GOT3 (cell line): ENCODE measurements around the gene TRMT1L.
"Not testable (repeated sequence)": the region's sequence is repeated elsewhere in the genome, so short reads cannot be mapped to it uniquely, and the experiment has no call there.

ENCODE experiments used
- DNase-seq: peaks from one replicate; lab custom pipeline; 2025; ENCODE audit warnings: mixed read lengths; lab: John Stamatoyannopoulos, UW

TRMT1L gene, protein sequence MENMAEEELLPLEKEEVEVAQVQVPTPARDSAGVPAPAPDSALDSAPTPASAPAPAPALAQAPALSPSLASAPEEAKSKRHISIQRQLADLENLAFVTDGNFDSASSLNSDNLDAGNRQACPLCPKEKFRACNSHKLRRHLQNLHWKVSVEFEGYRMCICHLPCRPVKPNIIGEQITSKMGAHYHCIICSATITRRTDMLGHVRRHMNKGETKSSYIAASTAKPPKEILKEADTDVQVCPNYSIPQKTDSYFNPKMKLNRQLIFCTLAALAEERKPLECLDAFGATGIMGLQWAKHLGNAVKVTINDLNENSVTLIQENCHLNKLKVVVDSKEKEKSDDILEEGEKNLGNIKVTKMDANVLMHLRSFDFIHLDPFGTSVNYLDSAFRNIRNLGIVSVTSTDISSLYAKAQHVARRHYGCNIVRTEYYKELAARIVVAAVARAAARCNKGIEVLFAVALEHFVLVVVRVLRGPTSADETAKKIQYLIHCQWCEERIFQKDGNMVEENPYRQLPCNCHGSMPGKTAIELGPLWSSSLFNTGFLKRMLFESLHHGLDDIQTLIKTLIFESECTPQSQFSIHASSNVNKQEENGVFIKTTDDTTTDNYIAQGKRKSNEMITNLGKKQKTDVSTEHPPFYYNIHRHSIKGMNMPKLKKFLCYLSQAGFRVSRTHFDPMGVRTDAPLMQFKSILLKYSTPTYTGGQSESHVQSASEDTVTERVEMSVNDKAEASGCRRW

DNA sequence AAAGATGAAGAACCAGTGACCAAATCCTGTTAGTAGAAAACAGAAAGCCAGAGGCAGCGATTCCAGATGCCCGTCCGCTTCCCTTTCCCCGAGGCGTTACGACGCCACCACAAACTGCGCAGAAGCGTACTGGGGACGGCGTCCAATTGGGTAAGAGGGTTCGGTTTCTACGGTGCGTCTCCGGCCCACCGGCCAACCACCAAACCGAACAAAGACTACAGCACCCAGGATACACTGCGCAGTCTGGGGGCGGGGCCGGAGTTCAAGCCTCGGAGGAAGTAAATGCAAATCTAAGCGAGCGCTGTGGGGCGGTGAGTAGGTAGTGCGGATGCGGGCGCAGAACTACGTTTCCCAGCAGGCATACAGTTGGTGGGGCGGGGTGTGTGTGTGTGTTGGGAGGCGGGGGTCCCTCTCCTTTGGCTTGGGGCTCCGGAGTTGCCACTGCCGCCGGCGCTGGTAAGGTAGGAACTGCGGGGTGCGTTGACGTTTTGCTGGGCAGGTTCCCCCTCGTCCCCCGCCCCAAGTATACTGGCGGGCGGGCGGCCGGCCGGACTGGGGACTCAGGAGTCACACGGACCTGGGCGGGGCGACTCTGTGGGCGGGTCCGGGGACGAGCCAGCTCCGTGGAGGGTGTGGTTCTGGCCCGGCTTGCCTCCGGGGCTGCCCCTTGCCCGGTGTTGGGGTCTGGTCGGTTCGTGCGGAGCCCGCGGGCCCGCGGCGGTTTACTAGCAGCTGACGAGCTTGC, at the start of gene TRMT1L, which contains the start of gene SWT1:
Gene TRMT1L, minus strand, starts transcription at position 100 of the 745 bp plus-strand sequence. CDS start 241 bp downstream, outside the sequence.
Gene SWT1, plus strand, starts transcription at position 314 of the 745 bp plus-strand sequence. CDS start 3,675 bp downstream, outside the sequence.
- DNase-seq = peak; percentile 100

DNA sequence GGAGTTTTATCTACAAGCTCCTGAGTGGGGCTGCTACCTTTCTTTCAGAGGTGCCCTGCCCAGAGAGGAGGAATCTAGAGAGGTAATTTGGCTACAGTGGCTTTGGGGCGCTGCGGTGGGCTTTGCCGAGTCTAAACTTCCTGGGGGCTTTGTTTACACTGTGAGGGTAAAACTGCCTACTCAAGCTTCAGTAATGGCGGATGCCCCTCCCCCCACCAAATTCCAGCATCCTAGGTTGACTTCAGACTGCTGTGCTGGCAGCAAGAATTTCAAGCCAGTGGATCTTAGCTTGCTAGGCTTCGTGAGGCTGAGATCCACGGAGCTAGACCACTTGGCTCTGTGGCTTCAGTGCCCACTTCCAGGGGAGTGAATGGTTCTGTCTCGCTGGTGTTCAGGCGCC, 44.1 kb upstream of the TRMT1L start:
- DNase-seq = no peak

DNA sequence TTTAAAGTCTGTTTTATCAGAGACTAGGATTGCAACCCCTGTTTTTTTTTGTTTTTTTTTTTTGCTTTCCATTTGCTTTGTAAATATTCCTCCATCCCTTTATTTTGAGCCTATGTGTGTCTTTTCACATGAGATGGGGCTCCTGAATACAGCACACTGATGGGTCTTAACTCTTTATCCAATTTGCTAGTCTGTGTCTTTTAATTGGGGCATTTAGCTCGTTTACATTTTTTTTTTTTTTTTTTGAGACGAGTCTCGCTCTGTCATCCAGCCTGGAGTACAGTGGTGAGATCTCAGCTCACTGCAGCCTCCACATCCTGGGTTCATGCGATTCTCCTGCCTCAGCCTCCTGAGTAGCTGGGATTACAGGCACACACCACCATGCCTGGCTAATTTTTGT, 42.0 kb upstream of the TRMT1L start:
- DNase-seq = not testable (repeated sequence)

DNA sequence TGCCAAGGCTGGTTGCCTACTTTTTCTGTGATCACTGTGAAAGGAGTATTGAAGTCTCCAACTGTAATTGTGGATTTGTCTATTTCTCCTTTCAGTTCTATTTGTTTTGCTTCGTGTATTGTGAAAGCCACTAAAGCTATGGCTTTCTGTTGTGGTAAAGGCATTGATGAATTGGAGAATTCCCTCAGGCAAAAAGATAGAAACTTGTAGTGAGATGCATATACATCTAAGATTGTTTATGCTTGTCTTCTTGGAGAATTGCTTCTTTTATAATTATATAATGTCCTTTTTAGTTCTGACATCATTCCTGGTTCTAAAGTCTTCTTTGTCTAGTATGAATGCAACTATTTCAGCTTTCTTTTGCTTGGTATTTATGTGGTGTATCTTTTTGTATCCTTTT, 37.0 kb upstream of the TRMT1L start:
- no peak for DNase-seq

DNA sequence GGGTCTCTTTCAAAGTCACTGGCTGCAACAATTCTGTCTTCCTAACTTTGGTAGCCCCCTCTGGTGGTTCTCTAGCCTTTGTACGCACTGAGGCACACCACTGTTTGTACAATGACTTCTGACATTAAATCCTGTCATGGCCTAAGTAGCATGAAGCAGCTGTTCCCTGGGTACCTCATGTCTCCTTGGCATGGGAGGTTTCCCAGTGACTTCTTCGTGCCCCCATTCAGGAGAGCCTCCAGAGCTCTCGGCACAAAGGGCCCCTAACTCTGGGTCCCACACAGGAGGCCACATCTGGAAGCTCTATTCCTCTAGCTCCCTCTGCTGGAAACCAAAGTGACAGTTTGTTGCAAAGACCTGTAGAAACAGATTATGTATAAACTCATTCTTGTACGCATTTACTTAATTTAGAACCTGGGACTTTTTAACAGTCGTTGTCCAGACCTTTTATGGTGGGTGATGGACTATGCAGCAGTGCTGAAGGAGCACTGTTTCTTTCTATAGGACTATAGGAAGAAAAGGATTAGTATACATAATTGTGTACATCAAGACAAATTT, 13.6 kb upstream of the TRMT1L start:
- DNase-seq = peak; percentile 43

DNA sequence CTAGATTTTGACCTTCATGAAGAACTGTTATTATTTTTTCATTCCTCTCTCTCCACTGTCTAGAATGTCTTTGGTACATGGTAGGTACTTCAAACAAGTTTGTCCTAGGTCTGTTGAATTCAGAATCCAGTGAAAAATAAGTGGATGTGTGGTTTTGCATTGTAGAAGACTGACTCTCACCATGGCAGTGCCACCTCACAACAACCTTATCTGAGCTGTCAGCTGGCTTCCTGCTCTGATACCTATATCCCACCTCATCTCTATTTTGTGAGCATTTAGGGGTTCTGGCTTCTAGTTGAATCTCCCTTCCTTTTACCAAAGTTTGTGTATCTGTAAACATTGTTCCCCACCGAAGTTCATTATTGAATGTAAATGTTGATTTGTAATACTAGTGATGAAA, 9.4 kb upstream of the TRMT1L start:
- no peak for DNase-seq

DNA sequence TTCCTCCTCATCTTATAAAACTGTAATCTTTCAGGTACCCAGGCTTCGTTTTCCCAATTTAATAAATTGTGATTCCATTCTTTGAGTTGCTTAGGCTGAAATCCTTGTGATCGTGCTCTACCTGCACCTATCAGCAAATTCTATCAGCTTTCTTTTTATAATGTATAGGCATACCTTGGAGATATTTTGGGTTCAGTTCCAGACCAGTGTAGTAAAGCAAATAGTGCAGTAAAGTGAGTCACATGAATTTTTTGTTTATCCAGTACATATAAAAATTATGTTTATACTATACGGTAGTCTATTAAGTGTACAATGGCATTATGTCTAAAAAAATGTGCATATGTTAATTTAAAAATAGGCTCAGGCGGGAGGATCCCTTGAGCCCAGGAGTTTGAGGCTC, 5.7 kb upstream of the TRMT1L start:
- DNase-seq = no peak

DNA sequence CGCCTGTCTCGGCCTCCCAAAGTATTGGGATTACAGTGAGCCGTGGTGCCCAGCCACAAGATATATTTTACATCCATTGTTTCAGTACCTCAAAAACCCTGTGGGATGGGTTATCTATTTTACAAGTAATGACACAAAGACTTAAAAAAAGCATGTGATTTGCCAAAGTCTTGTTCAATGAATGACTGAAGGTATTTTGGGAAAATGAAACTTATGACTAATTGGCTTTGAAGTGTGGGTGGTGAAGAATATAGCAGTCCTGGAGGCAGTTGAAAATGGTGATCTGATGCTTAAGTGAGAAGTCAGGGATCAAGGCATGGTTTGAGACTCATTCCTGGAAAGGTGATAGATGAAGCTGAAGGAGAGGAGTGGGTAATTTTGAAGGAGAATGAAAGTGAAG, 3.2 kb upstream of the TRMT1L start:
- no peak for DNase-seq

DNA sequence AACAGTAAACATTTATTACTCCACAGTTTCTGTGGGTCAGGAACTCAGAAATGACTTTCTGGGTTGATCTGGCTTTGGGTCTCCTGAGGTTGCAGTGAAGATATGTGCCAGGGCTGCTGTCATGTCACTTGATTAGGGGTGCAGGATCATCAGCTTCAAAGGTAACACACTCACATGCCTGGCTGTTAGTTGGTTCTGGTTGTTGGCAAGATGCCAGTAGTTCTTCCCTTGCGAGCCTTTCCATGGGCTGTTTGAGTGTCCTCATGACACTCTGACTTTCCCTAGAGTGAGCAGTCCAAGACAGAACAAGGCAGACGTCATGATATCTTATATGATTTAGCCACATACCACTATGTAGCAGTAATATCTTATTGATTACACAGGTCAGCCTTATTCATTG, 2.0 kb upstream of the TRMT1L start:
- no peak for DNase-seq

DNA sequence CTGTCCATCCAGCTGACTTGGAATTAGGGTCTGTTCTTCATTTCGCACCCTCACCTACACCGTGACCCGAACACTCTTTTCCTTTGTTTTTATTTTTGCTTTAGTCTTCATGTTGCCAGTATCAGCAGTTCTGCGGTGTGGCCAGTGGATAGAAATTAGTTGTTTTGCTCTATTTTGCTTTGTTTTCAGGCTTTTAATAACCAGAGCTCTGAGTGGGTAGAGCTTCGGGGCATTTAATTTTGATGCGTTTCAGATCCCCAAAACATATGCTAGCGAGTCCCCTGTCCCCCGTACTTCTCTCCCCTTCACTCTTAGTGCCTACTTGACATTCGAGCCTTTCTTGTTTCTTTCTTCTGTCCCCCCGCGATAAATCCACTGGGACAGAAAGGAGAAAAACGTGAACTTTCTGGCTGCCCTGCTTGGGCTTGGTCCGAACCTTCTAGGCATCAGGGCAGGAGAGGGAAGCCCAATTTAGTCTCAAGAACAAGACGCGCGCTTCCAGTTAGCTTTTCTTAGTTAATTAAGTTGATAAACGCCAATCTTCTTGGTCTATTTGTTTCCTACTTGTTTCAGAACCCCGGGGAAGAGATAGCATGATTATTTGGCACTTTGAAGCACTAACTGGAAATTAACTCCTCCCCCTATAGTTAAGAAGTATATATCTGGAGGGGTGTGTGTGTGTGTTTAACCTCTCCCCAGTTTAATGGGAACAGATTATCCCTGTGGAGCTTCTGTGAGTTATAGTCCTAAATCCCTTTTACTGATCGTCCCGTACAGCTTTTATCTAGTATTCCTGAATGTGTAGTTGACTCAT, 1.1 kb upstream of the TRMT1L start:
- DNase-seq = no peak

DNA sequence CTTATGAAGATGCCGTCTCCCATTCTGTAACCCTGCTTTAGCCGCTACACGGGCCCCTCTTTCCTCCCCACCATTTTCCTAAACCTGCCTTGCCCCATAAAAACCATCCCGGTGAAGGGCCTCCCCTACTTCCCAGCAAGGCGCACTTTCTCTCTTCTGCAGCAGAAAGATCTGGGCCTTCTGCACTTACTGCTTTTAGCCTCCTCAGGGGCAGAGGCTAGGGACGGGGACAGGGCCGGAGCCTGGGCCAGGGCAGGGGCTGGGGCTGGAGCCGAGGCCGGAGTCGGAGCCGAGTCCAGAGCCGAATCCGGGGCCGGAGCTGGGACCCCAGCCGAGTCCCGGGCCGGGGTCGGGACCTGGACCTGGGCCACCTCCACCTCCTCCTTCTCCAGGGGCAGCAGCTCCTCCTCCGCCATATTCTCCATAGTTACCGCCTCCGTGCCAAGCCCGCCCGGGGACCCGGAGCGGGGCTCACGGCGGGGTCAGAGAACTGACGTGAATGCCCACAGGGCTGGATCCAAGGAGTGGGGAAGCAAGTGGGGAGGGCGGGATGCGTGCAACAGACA, 382 bp downstream of the TRMT1L start:
- no peak for DNase-seq

DNA sequence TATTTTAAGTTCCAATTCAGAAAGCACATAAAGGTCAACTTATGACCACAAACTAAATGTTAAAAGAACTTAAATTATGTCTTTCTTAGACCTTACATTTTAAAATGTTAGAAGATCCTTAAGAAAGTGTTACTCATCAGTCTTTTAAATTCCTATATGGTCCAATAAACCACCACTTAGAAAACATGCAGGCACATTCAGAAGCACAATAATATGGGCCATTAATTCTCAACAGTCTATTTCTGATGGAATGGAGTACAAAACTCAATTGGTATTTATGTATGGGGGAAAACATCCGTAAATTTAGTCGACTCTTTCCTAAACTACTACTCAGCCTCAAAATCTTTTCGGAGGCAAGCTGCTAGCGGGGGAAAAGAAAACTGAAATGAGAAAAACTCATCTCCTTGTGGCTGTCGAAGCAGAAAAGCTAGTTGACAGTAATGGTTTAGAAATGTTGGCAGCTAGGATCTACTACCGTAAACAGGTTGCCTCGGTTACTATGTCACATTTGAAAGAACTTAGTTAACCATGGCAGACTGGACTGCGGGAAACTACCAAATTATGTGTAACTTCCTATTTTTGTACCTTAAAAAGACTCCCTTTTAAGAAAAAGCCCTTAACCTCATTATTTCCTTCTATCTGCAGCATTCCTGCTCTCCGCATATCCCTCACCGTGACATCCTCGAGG, 1.0 kb downstream of the TRMT1L start:
- DNase-seq = no peak

DNA sequence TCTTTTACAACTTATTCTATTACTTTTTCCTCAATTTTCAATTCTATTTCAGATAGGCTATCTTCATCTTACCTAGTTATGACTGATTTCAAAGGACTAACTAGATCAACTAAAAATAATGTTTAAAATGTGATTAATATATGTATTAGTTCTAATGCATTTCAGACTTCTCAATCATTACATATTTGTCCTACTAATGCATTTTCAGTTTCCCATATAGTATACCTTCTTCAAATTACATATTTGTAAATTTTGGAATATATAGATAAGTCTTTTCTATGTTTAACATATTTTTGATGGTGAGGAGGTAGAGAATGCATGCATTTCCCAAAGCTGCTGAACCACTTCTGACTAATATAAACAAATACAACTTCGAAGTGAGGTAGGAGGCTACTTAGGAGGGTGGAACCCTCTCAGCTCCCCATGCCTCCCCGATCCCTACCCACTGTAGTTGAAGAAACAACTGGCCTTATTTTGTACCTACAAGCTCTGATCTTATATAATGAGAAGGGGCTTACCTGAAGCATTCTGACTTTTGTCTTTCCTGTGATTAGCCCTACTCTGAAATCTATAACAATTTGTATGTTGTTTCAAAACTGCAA, 1.7 kb downstream of the TRMT1L start:
- no peak for DNase-seq

DNA sequence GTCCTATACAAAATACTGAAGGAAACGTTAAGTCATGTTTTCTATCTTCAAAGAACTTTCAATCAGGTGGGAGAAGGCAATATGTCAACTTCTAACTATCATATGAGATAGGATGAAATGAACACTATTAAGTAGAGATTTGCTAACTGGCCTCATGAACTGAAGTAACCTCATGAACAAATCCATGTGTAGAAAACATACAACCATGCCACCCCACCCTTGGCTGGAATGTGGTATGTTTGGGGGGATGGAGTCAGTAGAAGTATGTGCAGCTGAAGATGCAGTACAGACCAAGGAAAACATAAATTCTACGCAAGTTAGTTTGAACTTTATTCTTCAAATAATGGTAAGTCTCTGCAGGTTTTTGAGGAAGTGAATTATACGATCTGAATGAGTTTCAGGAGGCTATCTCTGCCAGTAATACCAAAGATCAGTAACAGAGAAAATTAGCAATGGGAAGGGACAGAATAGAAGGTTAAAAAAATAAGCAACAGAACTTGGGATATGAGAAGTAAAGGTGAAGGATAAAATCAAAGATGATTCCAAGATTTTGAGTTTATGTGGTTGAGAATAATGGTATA, 4.5 kb downstream of the TRMT1L start:
- DNase-seq = no peak

DNA sequence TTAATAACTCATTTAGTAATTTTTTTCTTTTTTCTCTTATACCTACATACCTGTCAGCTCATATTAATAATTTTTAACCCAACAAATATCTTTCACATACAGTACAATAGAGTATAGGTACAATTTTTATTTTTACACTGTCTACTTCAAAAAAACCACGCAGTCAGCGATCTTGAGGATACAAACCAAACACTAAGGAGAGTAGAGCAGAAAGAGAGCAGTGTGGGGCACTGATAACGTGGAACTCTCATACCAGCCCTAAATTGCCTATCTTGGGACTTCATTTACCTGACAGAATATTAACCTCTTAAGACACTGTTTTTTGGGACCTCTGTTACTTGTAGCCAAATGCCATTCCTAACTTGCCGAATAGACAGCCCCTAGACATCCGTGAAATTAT, 5.5 kb downstream of the TRMT1L start:
- no peak for DNase-seq

DNA sequence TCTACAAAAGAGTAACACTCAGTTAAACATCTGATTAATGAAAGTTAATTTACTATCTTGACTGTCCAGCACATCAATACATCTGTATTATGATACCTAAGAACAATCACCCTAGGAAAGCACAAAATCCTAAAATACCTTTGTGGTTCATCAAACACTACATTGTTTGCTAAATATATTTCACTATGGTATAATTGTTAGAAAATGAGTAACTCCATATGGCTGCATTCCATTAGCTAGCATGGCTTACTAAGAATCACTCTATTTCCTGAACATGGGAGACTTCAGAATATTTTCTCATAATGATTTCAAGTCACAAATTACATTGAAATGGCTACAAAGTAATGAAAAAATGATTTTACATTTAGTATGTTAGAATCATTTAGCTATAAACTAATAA, 12.5 kb downstream of the TRMT1L start:
- no peak for DNase-seq

DNA sequence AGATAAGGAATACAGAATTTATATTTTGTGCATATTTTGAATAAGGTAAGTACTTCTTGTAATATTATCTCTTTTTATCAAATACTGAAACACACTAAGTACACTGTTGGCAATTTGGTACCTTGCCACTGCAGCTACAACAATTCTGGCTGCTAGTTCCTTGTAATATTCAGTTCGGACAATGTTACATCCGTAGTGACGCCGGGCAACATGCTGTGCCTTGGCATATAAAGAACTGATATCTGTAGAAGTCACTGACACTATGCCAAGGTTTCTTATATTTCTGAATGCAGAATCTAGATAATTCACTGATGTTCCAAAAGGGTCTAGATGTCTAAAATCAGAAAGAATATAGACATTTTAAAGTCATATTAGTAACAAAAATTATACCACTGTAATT, 17.5 kb downstream of the TRMT1L start:
- DNase-seq = no peak

DNA sequence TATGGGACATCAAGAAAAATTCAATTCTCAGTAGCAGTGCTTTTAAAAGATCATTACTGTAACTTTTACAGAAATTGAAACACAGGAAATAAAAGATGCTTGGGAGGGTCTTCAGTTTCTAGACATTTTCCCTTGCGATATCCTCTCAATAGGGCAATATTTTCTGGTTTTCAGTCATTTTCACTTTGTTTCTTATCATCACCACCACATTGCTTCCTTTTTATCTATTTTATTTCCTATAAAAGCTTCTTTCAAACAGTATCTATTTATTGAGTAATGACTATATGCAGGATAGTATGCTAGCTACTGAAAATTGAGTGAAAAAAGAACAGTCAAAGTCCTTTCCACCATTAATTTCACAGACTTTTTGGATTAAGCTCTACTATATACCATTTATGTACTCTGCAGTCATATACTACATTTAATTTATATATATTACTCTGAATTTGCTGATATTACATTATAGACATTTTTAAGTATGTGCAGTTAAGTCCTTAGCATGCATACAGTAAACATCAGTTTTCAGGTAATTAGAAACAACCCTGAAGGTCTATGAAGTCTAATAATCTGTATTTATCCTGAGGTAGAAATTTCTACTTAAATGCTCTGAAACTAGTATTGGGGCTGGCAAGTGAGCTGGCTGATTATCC, 18.7 kb downstream of the TRMT1L start:
- no peak for DNase-seq

DNA sequence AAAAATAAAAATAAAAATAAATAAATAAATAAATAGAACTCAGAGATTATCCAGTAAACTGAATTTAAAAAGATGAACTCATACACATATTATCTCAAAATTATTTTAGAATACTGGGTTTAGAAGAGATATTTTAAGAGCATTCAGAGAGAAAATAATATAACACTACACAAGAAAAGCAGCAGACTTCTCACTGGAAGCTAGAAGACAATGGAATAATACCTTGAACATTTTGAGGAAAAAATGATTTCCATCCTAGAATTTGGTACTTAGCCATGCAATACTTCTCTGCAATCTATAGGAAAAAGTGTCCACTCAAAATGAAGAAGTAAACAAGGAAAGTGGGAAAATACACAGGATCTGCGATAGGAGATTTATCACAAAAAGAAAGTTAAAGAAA, 24.2 kb downstream of the TRMT1L start:
- no peak for DNase-seq
